ENCODE measurements around the gene HTR2B. TPM values are rescaled to one million over a fixed set of nuclear protein-coding genes. Genes with fewer than 3 reads are reported as not detected.

HTR2B gene
- total and polyA plus RNA-seq, 2 of the 13 experiments (the other 11 are each of a cell fraction or from before 2014, with no cell fraction given) = 0.08 TPM; not detected in 1

GRCh38 chr2:231174211-231174651, 49.4 kb upstream of the HTR2B start:
- ChIA-PET CTCF (ENCODE audit: low intra/inter-chr PET ratio, low total read pairs) (no interaction called here), POLR2A (no interaction called here)
- TSS peak; percentile 8 for BruUV-seq (replicated peaks)
- ATAC-seq (no peak), FAIRE-seq (no peak), DNase-seq (ENCODE audit: low spot score) (no peak)
- Histone ChIP-seq H3K4me2 (ENCODE audit: low read depth, low read length) (no peak overlapping the region), H3K4me3 (replicated peaks in 1 of 3; ENCODE audit: insufficient read depth in 1 of 3, low read depth in 2 of 3, low read length in 3 of 3) (no peak overlapping the region), H3K36me3 (replicated peaks in 1 of 2; ENCODE audit: control insufficient read depth in 1 of 2, insufficient read depth in 2 of 2, low read length in 2 of 2) (peaks cover 10 to 50% of the 10 kb centered on the region in 2 experiments), H3K9me3 (ENCODE audit: low read length) (no peaks in the 10 kb centered on the region), H3K79me2 (ENCODE audit: insufficient read depth, low read length) (no peaks in the 10 kb centered on the region), H3K9ac (ENCODE audit: insufficient read depth, low read depth, low read length) (no peak overlapping the region), H4K20me1 (ENCODE audit: insufficient read depth, low read length) (no peaks in the 10 kb centered on the region), H3K27me3 (ENCODE audit: control insufficient read depth in 1 of 2, insufficient read depth in 2 of 2, low read length in 2 of 2) (no peaks in the 10 kb centered on the region), H2AFZ (ENCODE audit: low read length) (no peak overlapping the region), H3K27ac (ENCODE audit: extremely low read length, insufficient read depth, low read length) (no peak overlapping the region), H3K4me1 (ENCODE audit: insufficient read depth, low read length) (no peaks in the 10 kb centered on the region)
- 96% methylated on average over 2 of the region's 2 CpGs for WGBS (ENCODE audit: low lambda C conversion rate)
- in situ Hi-C loops (cut with HindIII; ENCODE audit: extremely low pct_ligation_motif_present, low pct_unique_long_range_greater_than_20kb) = no loop called here
- 0 out of 2 replicates have a peak, but pooled peaks have one; percentile 50 for TF ChIP-seq LCORL (IDR thresholded peaks at IDR 0.05)
- no peak for TF ChIP-seq LCORL (CRISPR knock-in tag; IDR thresholded peaks at IDR 0.05)
- no peak for TF ChIP-seq ZNF44 (CRISPR knock-in tag; IDR thresholded peaks at IDR 0.05)
- TF ChIP-seq ZNF564 (CRISPR knock-in tag; IDR thresholded peaks at IDR 0.05) = no peak
- intact Hi-C loops (cut with micrococcal nuclease; ENCODE audit: unreplicated experiment) = no loop called here

GRCh38 chr2:231172025-231172424, 47.2 kb upstream of the HTR2B start:
- intact Hi-C loops (cut with micrococcal nuclease; ENCODE audit: unreplicated experiment) (no loop called here), in situ Hi-C loops (cut with HindIII; ENCODE audit: extremely low pct_ligation_motif_present, low pct_unique_long_range_greater_than_20kb) (no loop called here)
- no peaks in the 10 kb centered on the region for H3K79me2 ChIP-seq (ENCODE audit: insufficient read depth, low read length)
- H3K4me1 ChIP-seq (ENCODE audit: insufficient read depth, low read length) = no peaks in the 10 kb centered on the region
- H3K27ac ChIP-seq (ENCODE audit: extremely low read length, insufficient read depth, low read length) = no peak overlapping the region
- no peaks in the 10 kb centered on the region for H3K9me3 ChIP-seq (ENCODE audit: low read length)
- H3K36me3 ChIP-seq (replicated peaks in 1 of 2; ENCODE audit: control insufficient read depth in 1 of 2, insufficient read depth in 2 of 2, low read length in 2 of 2) = peaks cover 15 to 71% of the 10 kb centered on the region in 2 experiments
- no peak overlapping the region for H3K4me3 ChIP-seq (replicated peaks in 1 of 3; ENCODE audit: insufficient read depth in 1 of 3, low read depth in 2 of 3, low read length in 3 of 3)
- no peaks in the 10 kb centered on the region for H4K20me1 ChIP-seq (ENCODE audit: insufficient read depth, low read length)
- H3K9ac ChIP-seq (ENCODE audit: insufficient read depth, low read depth, low read length) = no peak overlapping the region
- FAIRE-seq = no peak
- no peak overlapping the region for H2AFZ ChIP-seq (ENCODE audit: low read length)
- CTCF ChIA-PET (ENCODE audit: low intra/inter-chr PET ratio, low total read pairs) = no interaction called here
- BruUV-seq (replicated peaks) = no TSS peak
- no peak overlapping the region for H3K4me2 ChIP-seq (ENCODE audit: low read depth, low read length)
- DNase-seq (ENCODE audit: low spot score) = no peak
- POLR2A ChIA-PET = no interaction called here
- H3K27me3 ChIP-seq (ENCODE audit: control insufficient read depth in 1 of 2, insufficient read depth in 2 of 2, low read length in 2 of 2) = no peaks in the 10 kb centered on the region
- WGBS (ENCODE audit: low lambda C conversion rate) = 85% methylated on average over 3 of the region's 3 CpGs
- no peak for ATAC-seq
- TF ChIP-seq, protein P1, sequence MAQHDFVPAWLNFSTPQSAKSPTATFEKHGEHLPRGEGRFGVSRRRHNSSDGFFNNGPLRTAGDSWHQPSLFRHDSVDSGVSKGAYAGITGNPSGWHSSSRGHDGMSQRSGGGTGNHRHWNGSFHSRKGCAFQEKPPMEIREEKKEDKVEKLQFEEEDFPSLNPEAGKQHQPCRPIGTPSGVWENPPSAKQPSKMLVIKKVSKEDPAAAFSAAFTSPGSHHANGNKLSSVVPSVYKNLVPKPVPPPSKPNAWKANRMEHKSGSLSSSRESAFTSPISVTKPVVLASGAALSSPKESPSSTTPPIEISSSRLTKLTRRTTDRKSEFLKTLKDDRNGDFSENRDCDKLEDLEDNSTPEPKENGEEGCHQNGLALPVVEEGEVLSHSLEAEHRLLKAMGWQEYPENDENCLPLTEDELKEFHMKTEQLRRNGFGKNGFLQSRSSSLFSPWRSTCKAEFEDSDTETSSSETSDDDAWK (CRISPR knock-in tag; IDR thresholded peaks at IDR 0.05) = no peak
- TF ChIP-seq PAX8 (CRISPR knock-in tag; IDR thresholded peaks at IDR 0.05; ENCODE audit: borderline replicate concordance) (no peak), TARDBP (CRISPR knock-in tag; IDR thresholded peaks at IDR 0.05) (no peak), ZMAT5 (CRISPR knock-in tag; IDR thresholded peaks at IDR 0.05; ENCODE audit: borderline replicate concordance, low read depth) (no peak), E2F1 (CRISPR knock-in tag; IDR thresholded peaks at IDR 0.05) (no peak), HDAC6 (IDR thresholded peaks at IDR 0.05; ENCODE audit: low read depth, low read length) (no peak), TBX2 (CRISPR knock-in tag; IDR thresholded peaks at IDR 0.05; ENCODE audit: borderline replicate concordance) (no peak), SMYD3 (CRISPR knock-in tag; IDR thresholded peaks at IDR 0.05) (no peak)
- TF ChIP-seq, protein P2, sequence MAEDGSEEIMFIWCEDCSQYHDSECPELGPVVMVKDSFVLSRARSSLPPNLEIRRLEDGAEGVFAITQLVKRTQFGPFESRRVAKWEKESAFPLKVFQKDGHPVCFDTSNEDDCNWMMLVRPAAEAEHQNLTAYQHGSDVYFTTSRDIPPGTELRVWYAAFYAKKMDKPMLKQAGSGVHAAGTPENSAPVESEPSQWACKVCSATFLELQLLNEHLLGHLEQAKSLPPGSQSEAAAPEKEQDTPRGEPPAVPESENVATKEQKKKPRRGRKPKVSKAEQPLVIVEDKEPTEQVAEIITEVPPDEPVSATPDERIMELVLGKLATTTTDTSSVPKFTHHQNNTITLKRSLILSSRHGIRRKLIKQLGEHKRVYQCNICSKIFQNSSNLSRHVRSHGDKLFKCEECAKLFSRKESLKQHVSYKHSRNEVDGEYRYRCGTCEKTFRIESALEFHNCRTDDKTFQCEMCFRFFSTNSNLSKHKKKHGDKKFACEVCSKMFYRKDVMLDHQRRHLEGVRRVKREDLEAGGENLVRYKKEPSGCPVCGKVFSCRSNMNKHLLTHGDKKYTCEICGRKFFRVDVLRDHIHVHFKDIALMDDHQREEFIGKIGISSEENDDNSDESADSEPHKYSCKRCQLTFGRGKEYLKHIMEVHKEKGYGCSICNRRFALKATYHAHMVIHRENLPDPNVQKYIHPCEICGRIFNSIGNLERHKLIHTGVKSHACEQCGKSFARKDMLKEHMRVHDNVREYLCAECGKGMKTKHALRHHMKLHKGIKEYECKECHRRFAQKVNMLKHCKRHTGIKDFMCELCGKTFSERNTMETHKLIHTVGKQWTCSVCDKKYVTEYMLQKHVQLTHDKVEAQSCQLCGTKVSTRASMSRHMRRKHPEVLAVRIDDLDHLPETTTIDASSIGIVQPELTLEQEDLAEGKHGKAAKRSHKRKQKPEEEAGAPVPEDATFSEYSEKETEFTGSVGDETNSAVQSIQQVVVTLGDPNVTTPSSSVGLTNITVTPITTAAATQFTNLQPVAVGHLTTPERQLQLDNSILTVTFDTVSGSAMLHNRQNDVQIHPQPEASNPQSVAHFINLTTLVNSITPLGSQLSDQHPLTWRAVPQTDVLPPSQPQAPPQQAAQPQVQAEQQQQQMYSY (CRISPR knock-in tag; IDR thresholded peaks at IDR 0.05) = no peak

Measured in HepG2 (cell line).